Osteoblast (primary cell): ENCODE measurements around the gene UAP1. TPM values are rescaled to one million over a fixed set of nuclear protein-coding genes. Genes with fewer than 3 reads are reported as not detected.

Experiments
- DNase-seq: peaks from one replicate; pipeline ENCODE4 v3.0.0; 2011; ENCODE audit warnings: low spot score, mixed read lengths; ENCODE audit not compliant: insufficient read length; ENCODE audit errors: missing footprints
- H2AFZ ChIP-seq: 2 replicates; pipeline ENCODE4 v1.6.0; 2011; ENCODE audit warnings: mild to moderate bottlenecking, low read length
- H3K27ac ChIP-seq: 2 replicates; pipeline ENCODE4 v1.5.1; 2011; ENCODE audit warnings: mild to moderate bottlenecking, low read depth, low read length, moderate library complexity
- H3K27me3 ChIP-seq: 2 replicates; pipeline ENCODE4 v1.6.0; 2012; ENCODE audit warnings: mild to moderate bottlenecking, control low read depth, inconsistent platforms, low read length, moderate library complexity; ENCODE audit not compliant: insufficient read depth
- H3K36me3 ChIP-seq: 2 replicates; pipeline ENCODE4 v1.5.1; 2011; ENCODE audit warnings: mild to moderate bottlenecking, low read length, control low read depth, moderate library complexity; ENCODE audit not compliant: insufficient read depth
- H3K4me1 ChIP-seq: 2 replicates; pipeline ENCODE4 v1.5.1; 2011; ENCODE audit warnings: mild to moderate bottlenecking, low read length, control low read depth, moderate library complexity; ENCODE audit not compliant: insufficient read depth
- H3K4me2 ChIP-seq: 2 replicates; pipeline ENCODE4 v1.6.0; 2011; ENCODE audit warnings: mild to moderate bottlenecking, low read length; ENCODE audit not compliant: insufficient read depth
- H3K4me3 ChIP-seq: fragments of 200-600 bp; sonication (generic); 3 replicates; pipeline ENCODE4 v1.5.1; 2012; ENCODE audit warnings: mild to moderate bottlenecking, low read length, inconsistent platforms; ENCODE audit not compliant: insufficient read depth
- H3K79me2 ChIP-seq: 2 replicates; pipeline ENCODE4 v1.6.0; 2012; ENCODE audit warnings: mild to moderate bottlenecking, low read length, control low read depth, inconsistent platforms; ENCODE audit not compliant: insufficient read depth
- H3K9me3 ChIP-seq: 2 replicates; pipeline ENCODE4 v1.5.1; 2011; ENCODE audit warnings: low read depth, low read length, control low read depth
- H4K20me1 ChIP-seq: 2 replicates; pipeline ENCODE4 v1.6.0; 2012; ENCODE audit warnings: mild to moderate bottlenecking, low read length, control low read depth; ENCODE audit not compliant: insufficient read depth
- CTCF ChIP-seq: IDR thresholded peaks from 2 replicates; pipeline ENCODE4 v1.5.1; 2011; ENCODE audit warnings: mild to moderate bottlenecking, low read depth, low read length, moderate library complexity; ENCODE audit errors: extremely low read depth
- total RNA-seq: library from RNA; depleted of rRNA; stranded (reverse); fragments of >200 nt; gene quantifications from 2 replicates; pipeline ENCODE4 v1.2.3, GENCODE V29; 2012

The UAP1 gene
- total RNA-seq, 1 donor: 141 TPM

GRCh38 chr1:162587347-162587746, 25.8 kb downstream of the UAP1 start:
- H3K4me1 ChIP-seq: no peaks in the 10 kb centered on the region
- H3K36me3 ChIP-seq: peaks cover 86% of the 10 kb centered on the region
- no peak overlapping the region for H2AFZ ChIP-seq
- no peak overlapping the region for H3K4me3 ChIP-seq
- TF ChIP-seq CTCF: no peak
- no peak for DNase-seq
- no peak overlapping the region for H3K27ac ChIP-seq
- H3K27me3 ChIP-seq: no peaks in the 10 kb centered on the region
- no peak overlapping the region for H3K4me2 ChIP-seq
- peaks cover 38% of the 10 kb centered on the region for H3K79me2 ChIP-seq
- H4K20me1 ChIP-seq: no peaks in the 10 kb centered on the region
- no peaks in the 10 kb centered on the region for H3K9me3 ChIP-seq

DNA sequence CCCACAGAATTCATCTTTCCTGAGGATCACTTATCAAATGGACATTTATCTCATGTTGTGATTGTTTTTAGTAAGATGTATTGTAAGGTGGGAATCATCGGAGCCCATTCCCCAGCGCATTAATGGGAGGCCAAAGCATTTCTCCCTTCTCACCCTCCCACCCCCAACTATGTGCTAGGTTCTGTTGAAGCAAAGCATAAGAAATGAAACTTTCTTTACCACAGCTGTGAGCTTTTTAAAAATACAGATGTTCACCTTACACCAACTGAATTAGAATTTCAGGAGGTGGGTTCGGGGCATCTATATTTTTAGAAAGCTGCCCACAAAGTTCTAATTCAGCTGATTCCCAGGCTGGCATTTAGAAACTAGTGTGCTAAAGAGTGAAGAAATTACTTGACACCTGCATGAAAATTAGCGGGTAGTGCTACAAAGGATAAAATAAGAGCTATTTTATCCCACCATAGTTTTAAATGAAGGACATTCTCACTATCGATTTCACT, 26.3 kb downstream of the UAP1 start:
- Histone ChIP-seq H3K36me3 (peaks cover 86% of the 10 kb centered on the region), H3K79me2 (peaks cover 41% of the 10 kb centered on the region), H3K27ac (no peak overlapping the region)

DNA sequence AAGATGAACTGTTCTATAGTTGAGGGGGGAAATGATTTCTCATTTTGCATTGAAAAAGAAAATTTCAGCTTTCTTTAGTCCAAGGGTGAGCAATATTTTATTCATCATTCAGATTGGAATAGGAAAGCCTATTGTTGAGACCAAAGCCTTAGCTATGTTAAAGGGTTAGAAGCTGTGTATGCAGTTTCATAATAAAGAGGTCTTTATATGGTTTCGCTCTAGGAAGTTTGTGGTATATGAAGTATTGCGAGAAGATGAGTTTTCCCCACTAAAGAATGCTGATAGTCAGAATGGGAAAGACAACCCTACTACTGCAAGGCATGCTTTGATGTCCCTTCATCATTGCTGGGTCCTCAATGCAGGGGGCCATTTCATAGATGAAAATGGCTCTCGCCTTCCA, 28.6 kb downstream of the UAP1 start:
- Histone ChIP-seq H3K36me3 (peaks cover 87% of the 10 kb centered on the region), H3K27me3 (no peaks in the 10 kb centered on the region), H2AFZ (no peak overlapping the region), H4K20me1 (no peaks in the 10 kb centered on the region), H3K9me3 (no peaks in the 10 kb centered on the region), H3K4me3 (no peak overlapping the region), H3K4me2 (no peak overlapping the region), H3K79me2 (peaks cover 41% of the 10 kb centered on the region), H3K4me1 (no peaks in the 10 kb centered on the region), H3K27ac (no peak overlapping the region)
- no peak for TF ChIP-seq CTCF
- DNase-seq: no peak

More for the DNA sequence above, 26.3 kb downstream of the UAP1 start:
- Histone ChIP-seq H3K4me1 (no peaks in the 10 kb centered on the region), H3K27me3 (no peaks in the 10 kb centered on the region), H3K9me3 (no peaks in the 10 kb centered on the region), H2AFZ (no peak overlapping the region), H3K4me3 (no peak overlapping the region), H3K4me2 (no peak overlapping the region), H4K20me1 (no peaks in the 10 kb centered on the region)
- DNase-seq: no peak
- TF ChIP-seq CTCF: no peak

- H3K9me3 ChIP-seq: no peaks in the 10 kb centered on the region
- no peaks in the 10 kb centered on the region for H3K27me3 ChIP-seq
- H3K4me3 ChIP-seq: no peak overlapping the region
- H3K27ac ChIP-seq: no peak overlapping the region
- peaks cover 42% of the 10 kb centered on the region for H3K79me2 ChIP-seq
- no peak for TF ChIP-seq CTCF
- H4K20me1 ChIP-seq: no peaks in the 10 kb centered on the region
- peaks cover 92% of the 10 kb centered on the region for H3K36me3 ChIP-seq
- no peak overlapping the region for H3K4me2 ChIP-seq
- no peak for DNase-seq
- H3K4me1 ChIP-seq: no peaks in the 10 kb centered on the region
- no peak overlapping the region for H2AFZ ChIP-seq
These were observed 29.2 kb downstream of the UAP1 start for GRCh38 chr1:162590686-162591085.
